Esophagus squamous epithelium (tissue), 5 donors: Measurements from ENCODE around the gene LRRC74B. TPM values are rescaled to one million over a fixed set of nuclear protein-coding genes. Genes with fewer than 3 reads are reported as not detected.
"Not testable (repeated sequence)": the region's sequence is repeated elsewhere in the genome, so short reads cannot be mapped to it uniquely, and the experiment has no call there.

Source experiments
- DNase-seq: peaks from one replicate; lab custom pipeline; 2025; lab: John Stamatoyannopoulos, UW
- H3K27ac ChIP-seq, 4 donors: fragments of 200-600 bp; sonication (generic); one replicate each; pipeline ENCODE4 v1.5.1; 2016 to 2019; ENCODE audit warnings: mild to moderate bottlenecking in 1 of 4
- H3K27me3 ChIP-seq, 4 donors: fragments of 200-600 bp; sonication (generic); 1 replicate in 3 of 4; 2 replicates in 1 of 4; pipeline versions ENCODE4 v1.5.1 to v1.6.0; 2017 to 2021; ENCODE audit warnings: antibody characterized with exemption in 1 of 4
- H3K36me3 ChIP-seq, 3 donors: fragments of 200-600 bp; sonication (generic); one replicate each; pipeline ENCODE4 v1.5.1; 2016 to 2019
- H3K4me1 ChIP-seq, 3 donors: fragments of 200-600 bp; sonication (generic); one replicate each; pipeline ENCODE4 v1.5.1; 2017 to 2019
- H3K4me3 ChIP-seq, 4 donors: fragments of 200-600 bp; sonication (generic); 1 replicate in 3 of 4; 2 replicates in 1 of 4; pipeline ENCODE4 v1.5.1; 2016 to 2019; ENCODE audit warnings: mild to moderate bottlenecking in 2 of 4, moderate library complexity in 1 of 4
- H3K9me3 ChIP-seq, 3 donors: fragments of 200-600 bp; sonication (generic); one replicate each; pipeline ENCODE4 v1.5.1; 2016 to 2019
- CTCF ChIP-seq, 6 experiments: fragments of 450-650 bp in 4 of 6; fragments of 200-600 bp in 2 of 6; sonication (generic) in 2 of 6; IDR thresholded peaks; one replicate each; pipeline ENCODE4 v1.5.1; 2016 to 2019; ENCODE audit warnings: antibody characterized with exemption in 6 of 6, mild to moderate bottlenecking in 4 of 6, moderate library complexity in 4 of 6
- POLR2A ChIP-seq, 4 donors: fragments of 450-650 bp; IDR thresholded peaks; one replicate each; pipeline ENCODE4 v1.6.1; 2017; ENCODE audit warnings: antibody characterized with exemption in 4 of 4, mild to moderate bottlenecking in 4 of 4, moderate library complexity in 3 of 4
- WGBS, 2 donors: methylation state at CpG; one replicate each; pipeline ENCODE4 v1.1.5; 2018; 5-methylcytosine and 5-hydroxymethylcytosine counted together
- intact Hi-C: fragments of 100-400 bp; cut with DNase I; formaldehyde crosslinking; loops from one replicate; pipeline ENCODE4 v1.15.0; 2022
- total RNA-seq, 4 donors: library from RNA; depleted of rRNA; stranded (reverse); fragments of >200 nt; gene quantifications; one replicate each; pipeline ENCODE4 v1.1.0, GENCODE V29; 2016
- donor health status: DM: yes; HTN: yes; CAD: no.

Gene LRRC74B
- total RNA-seq, 4 donors from 2014 or later, result 0.04 TPM; not detected in 3

GRCh38 chr22:21055564-21055834 lies 9.8 kb downstream of the LRRC74B start:
- intact Hi-C loops, result no loop called here
- 66% methylated on average over 4 of the region's 4 CpGs; no CpG with 5 or more reads in 1 of the 2 donors for WGBS, 2 donors
- Histone ChIP-seq H3K36me3 (no peaks in the 10 kb centered on the region), H3K27me3 (peaks cover 0 to 14% (median 0%) of the 10 kb centered on the region in 4 donors), H3K27ac (no peak overlapping the region), H3K9me3 (no peaks in the 10 kb centered on the region), H3K4me3 (no peak overlapping the region), H3K4me1 (no peaks in the 10 kb centered on the region)
- DNase-seq, result no peak
- no peak for TF ChIP-seq CTCF (IDR thresholded peaks at IDR 0.05)
- no peak for TF ChIP-seq POLR2A (IDR thresholded peaks at IDR 0.05)

- no peaks in the 10 kb centered on the region for H3K9me3 ChIP-seq
- H3K4me1 ChIP-seq, result no peaks in the 10 kb centered on the region
- no peak for TF ChIP-seq CTCF (IDR thresholded peaks at IDR 0.05)
- no peak for TF ChIP-seq POLR2A (IDR thresholded peaks at IDR 0.05)
- H3K27ac ChIP-seq, result no peak overlapping the region
- no peaks in the 10 kb centered on the region for H3K36me3 ChIP-seq
- peaks cover 0 to 14% (median 0%) of the 10 kb centered on the region in 4 donors for H3K27me3 ChIP-seq
- DNase-seq, result no peak
- intact Hi-C loops, result no loop called here
- H3K4me3 ChIP-seq, result no peak overlapping the region
- 7 to 44% methylated on average over 3 to 4 of the region's 7 CpGs for WGBS, 2 donors
These were observed 10.2 kb downstream of the LRRC74B start for GRCh38 chr22:21055880-21056319.

- H3K27ac ChIP-seq, H3K4me3 ChIP-seq, H3K36me3 ChIP-seq, intact Hi-C loops, H3K9me3 ChIP-seq, H3K4me1 ChIP-seq, H3K27me3 ChIP-seq, DNase-seq: not testable (repeated sequence)
- 84 to 100% methylated on average over 2 of the region's 8 CpGs for WGBS, 2 donors
These were observed 14.6 kb downstream of the LRRC74B start for GRCh38 chr22:21060363-21060762.

GRCh38 chr22:21061660-21062321 lies 16.0 kb downstream of the LRRC74B start:
- H3K4me3 ChIP-seq, H3K4me1 ChIP-seq, H3K27me3 ChIP-seq, H3K27ac ChIP-seq, H3K9me3 ChIP-seq, intact Hi-C loops, DNase-seq, H3K36me3 ChIP-seq: not testable (repeated sequence)
- WGBS, 2 donors, result 83 to 89% methylated on average over 13 to 14 of the region's 18 CpGs

GRCh38 chr22:21064425-21064824 lies 18.7 kb downstream of the LRRC74B start:
- WGBS, 2 donors, result 77 to 78% methylated on average over 11 of the region's 11 CpGs
- H3K36me3 ChIP-seq, H3K4me3 ChIP-seq, H3K27me3 ChIP-seq, intact Hi-C loops, H3K27ac ChIP-seq, DNase-seq, H3K9me3 ChIP-seq, H3K4me1 ChIP-seq: not testable (repeated sequence)

GRCh38 chr22:21064917-21065864 lies 19.4 kb downstream of the LRRC74B start:
- Histone ChIP-seq H3K36me3 (no peaks in the 10 kb centered on the region), H3K4me1 (no peaks in the 10 kb centered on the region), H3K27ac (no peak overlapping the region), H3K27me3 (no peaks in the 10 kb centered on the region), H3K4me3 (no peak overlapping the region), H3K9me3 (no peaks in the 10 kb centered on the region)
- intact Hi-C loops, result no loop called here
- TF ChIP-seq CTCF (IDR thresholded peaks at IDR 0.05) (no peak), POLR2A (IDR thresholded peaks at IDR 0.05) (no peak)
- WGBS, 2 donors, result 52 to 55% methylated on average over 10 to 13 of the region's 13 CpGs
- no peak for DNase-seq
